Neuronal stem cell (in vitro differentiated cells): ENCODE measurements around the gene VMO1.

ENCODE experiments used
- DNase-seq: peaks from one replicate; pipeline ENCODE4 v3.0.0-alpha.2; 2013; ENCODE audit warnings: low spot score
- H2AFZ ChIP-seq: one replicate; pipeline ENCODE4 v1.6.1; 2013; ENCODE audit warnings: mild to moderate bottlenecking, low read length, inconsistent platforms
- H2AK5ac ChIP-seq: 2 replicates; pipeline ENCODE4 v1.6.1; 2013; ENCODE audit warnings: low read depth, mild to moderate bottlenecking, inconsistent platforms, low read length, moderate library complexity, mixed read lengths
- H2BK120ac ChIP-seq: 2 replicates; pipeline ENCODE4 v1.6.1; 2013; ENCODE audit warnings: low read depth, mild to moderate bottlenecking, inconsistent platforms, low read length, moderate library complexity, mixed read lengths
- H2BK12ac ChIP-seq: one replicate; pipeline ENCODE4 v1.6.1; 2013; ENCODE audit warnings: low read length, inconsistent platforms
- H2BK15ac ChIP-seq: 2 replicates; pipeline ENCODE4 v1.6.1; 2013; ENCODE audit warnings: mild to moderate bottlenecking, low read length, inconsistent platforms, mixed read lengths
- H2BK5ac ChIP-seq: one replicate; pipeline ENCODE4 v1.6.1; 2013; ENCODE audit warnings: inconsistent platforms, mild to moderate bottlenecking, low read length, moderate library complexity
- H3K14ac ChIP-seq: one replicate; pipeline ENCODE4 v1.6.1; 2013; ENCODE audit warnings: low read length, inconsistent platforms
- H3K18ac ChIP-seq: 2 replicates; pipeline ENCODE4 v1.6.1; 2013; ENCODE audit warnings: low read length, inconsistent platforms
- H3K23ac ChIP-seq: 2 replicates; pipeline ENCODE4 v1.6.1; 2013; ENCODE audit warnings: low read depth, mild to moderate bottlenecking, mixed read lengths, low read length, inconsistent platforms; ENCODE audit not compliant: poor library complexity
- H3K27ac ChIP-seq: replicated peaks from 3 replicates; pipeline ENCODE4 v1.5.1; 2013; ENCODE audit warnings: low read length, inconsistent platforms
- H3K27me3 ChIP-seq, 3 experiments: 2 replicates each; pipeline ENCODE4 v1.6.1; 2013; ENCODE audit warnings: low read length in 3 of 3, mild to moderate bottlenecking in 2 of 3, inconsistent platforms in 1 of 3, low read depth in 1 of 3, mixed read lengths in 1 of 3, moderate library complexity in 1 of 3; ENCODE audit not compliant: control insufficient read depth in 3 of 3, insufficient read depth in 3 of 3
- H3K36me3 ChIP-seq, 2 donors: replicated peaks in 1 of 2; 2 replicates each; pipeline ENCODE4 v1.6.1; 2013; ENCODE audit warnings: low read length in 2 of 2; ENCODE audit not compliant: control insufficient read depth in 2 of 2, insufficient read depth in 2 of 2
- H3K4ac ChIP-seq: 2 replicates; pipeline ENCODE4 v1.6.1; 2013; ENCODE audit warnings: inconsistent platforms, mild to moderate bottlenecking, low read length, moderate library complexity
- H3K4me1 ChIP-seq, 2 donors: 1 replicate in 1 of 2; 2 replicates in 1 of 2; pipeline ENCODE4 v1.6.1; 2013; ENCODE audit warnings: low read length in 2 of 2, low read depth in 1 of 2; ENCODE audit not compliant: control insufficient read depth in 2 of 2, insufficient read depth in 1 of 2
- H3K4me2 ChIP-seq: one replicate; pipeline ENCODE4 v1.6.1; 2013; ENCODE audit warnings: mild to moderate bottlenecking, low read length, inconsistent platforms; ENCODE audit not compliant: insufficient read depth, poor library complexity, severe bottlenecking
- H3K4me3 ChIP-seq, 2 donors: 2 replicates each; pipeline ENCODE4 v1.5.1; 2013; ENCODE audit warnings: low read length in 2 of 2, mild to moderate bottlenecking in 2 of 2, inconsistent platforms in 1 of 2, moderate library complexity in 1 of 2
- H3K79me1 ChIP-seq: one replicate; pipeline ENCODE4 v1.6.1; 2013; ENCODE audit warnings: low read depth, mild to moderate bottlenecking, inconsistent platforms, low read length, moderate library complexity
- H3K9ac ChIP-seq: one replicate; pipeline ENCODE4 v1.6.1; 2013; ENCODE audit warnings: mild to moderate bottlenecking, low read depth, low read length, inconsistent platforms; ENCODE audit not compliant: poor library complexity
- H3K9me3 ChIP-seq, 2 donors: replicated peaks in 1 of 2; 2 replicates each; pipeline versions ENCODE3 to v1.6.1; 2013; ENCODE audit warnings: low read length in 2 of 2, mild to moderate bottlenecking in 2 of 2, inconsistent platforms in 1 of 2, low read depth in 1 of 2, mixed read lengths in 1 of 2, moderate library complexity in 1 of 2; ENCODE audit not compliant: control insufficient read depth in 2 of 2, insufficient read depth in 1 of 2
- H4K8ac ChIP-seq: one replicate; pipeline ENCODE4 v1.6.1; 2013; ENCODE audit warnings: low read depth, mild to moderate bottlenecking, inconsistent platforms, low read length, moderate library complexity
- H4K91ac ChIP-seq: one replicate; pipeline ENCODE4 v1.6.1; 2013; ENCODE audit warnings: low read length, low read depth, mild to moderate bottlenecking, inconsistent platforms; ENCODE audit not compliant: poor library complexity
- WGBS, 2 donors: extraction: QIAGEN DNeasy Blood & Tissue Kit; methylation state at CpG; one replicate each; pipeline ENCODE4 v1.1.7; 2013; ENCODE audit warnings: missing lambda C conversion rate in 2 of 2, mixed read lengths in 1 of 2; ENCODE audit not compliant: insufficient read length in 2 of 2, insufficient replicate concordance in 1 of 2; ENCODE audit errors: extremely low coverage in 2 of 2; 5-methylcytosine and 5-hydroxymethylcytosine counted together

The VMO1 gene

GRCh38 chr17:4753392-4753791 is 32.8 kb downstream of the VMO1 start:
- H3K9me3 ChIP-seq: no peaks in the 10 kb centered on the region
- no peak overlapping the region for H2AFZ ChIP-seq
- no peak overlapping the region for H2BK12ac ChIP-seq
- no peak overlapping the region for H2BK120ac ChIP-seq
- no CpG with 5 or more reads among the region's 1 CpG for WGBS, 2 donors
- H3K27ac ChIP-seq: no peak overlapping the region
- DNase-seq: no peak
- H3K79me1 ChIP-seq: no peaks in the 10 kb centered on the region
- no peak overlapping the region for H4K91ac ChIP-seq
- no peaks in the 10 kb centered on the region for H3K36me3 ChIP-seq
- no peak overlapping the region for H2BK15ac ChIP-seq
- no peak overlapping the region for H3K9ac ChIP-seq
- H3K4me3 ChIP-seq: no peak overlapping the region
- peaks cover 0 to 29% (median 0%) of the 10 kb centered on the region in 3 experiments for H3K27me3 ChIP-seq
- H3K4me1 ChIP-seq: no peaks in the 10 kb centered on the region
- no peak overlapping the region for H2BK5ac ChIP-seq
- H4K8ac ChIP-seq: no peak overlapping the region
- no peak overlapping the region for H3K14ac ChIP-seq
- H3K4ac ChIP-seq: no peak overlapping the region
- no peak overlapping the region for H3K4me2 ChIP-seq
- no peak overlapping the region for H3K18ac ChIP-seq
- no peak overlapping the region for H2AK5ac ChIP-seq
- H3K23ac ChIP-seq: no peak overlapping the region

GRCh38 chr17:4751932-4752331 is 34.2 kb downstream of the VMO1 start:
- Histone ChIP-seq H3K9ac (no peak overlapping the region), H4K91ac (no peak overlapping the region), H3K4me3 (no peak overlapping the region)

GRCh38 chr17:4750606-4751005 is 35.6 kb downstream of the VMO1 start:
- Histone ChIP-seq H3K9me3 (no peaks in the 10 kb centered on the region), H3K9ac (no peak overlapping the region), H3K27ac (no peak overlapping the region), H3K27me3 (peaks cover 0 to 32% (median 0%) of the 10 kb centered on the region in 3 experiments), H2AFZ (no peak overlapping the region), H3K4me1 (no peaks in the 10 kb centered on the region), H3K79me1 (no peaks in the 10 kb centered on the region), H2BK15ac (no peak overlapping the region), H2BK12ac (no peak overlapping the region), H2BK120ac (no peak overlapping the region), H3K4me3 (no peak overlapping the region), H4K91ac (no peak overlapping the region), H3K18ac (no peak overlapping the region), H3K36me3 (no peaks in the 10 kb centered on the region), H3K23ac (no peak overlapping the region), H3K4ac (no peak overlapping the region), H3K4me2 (no peak overlapping the region), H4K8ac (no peak overlapping the region), H3K14ac (no peak overlapping the region), H2AK5ac (no peak overlapping the region), H2BK5ac (no peak overlapping the region)
- WGBS, 2 donors: no CpG with 5 or more reads among the region's 3 CpGs
- no peak for DNase-seq

More at GRCh38 chr17:4751932-4752331, 34.2 kb downstream of the VMO1 start:
- no peak overlapping the region for H2BK120ac ChIP-seq
- no peak overlapping the region for H2AK5ac ChIP-seq
- no peak overlapping the region for H2BK15ac ChIP-seq
- no peaks in the 10 kb centered on the region for H3K4me1 ChIP-seq
- H3K79me1 ChIP-seq: no peaks in the 10 kb centered on the region
- no peak overlapping the region for H4K8ac ChIP-seq
- no peak overlapping the region for H3K14ac ChIP-seq
- no peak overlapping the region for H3K4ac ChIP-seq
- peaks cover 0 to 21% (median 0%) of the 10 kb centered on the region in 3 experiments for H3K27me3 ChIP-seq
- H2BK5ac ChIP-seq: no peak overlapping the region
- no peak overlapping the region for H2BK12ac ChIP-seq
- WGBS, 2 donors: no CpG with 5 or more reads among the region's 5 CpGs
- H2AFZ ChIP-seq: no peak overlapping the region
- H3K18ac ChIP-seq: no peak overlapping the region
- DNase-seq: no peak
- H3K9me3 ChIP-seq: no peaks in the 10 kb centered on the region
- H3K36me3 ChIP-seq: no peaks in the 10 kb centered on the region
- no peak overlapping the region for H3K4me2 ChIP-seq
- H3K23ac ChIP-seq: no peak overlapping the region
- no peak overlapping the region for H3K27ac ChIP-seq

GRCh38 chr17:4748686-4749085 is 37.5 kb downstream of the VMO1 start:
- H4K91ac ChIP-seq: no peak overlapping the region
- no peaks in the 10 kb centered on the region for H3K9me3 ChIP-seq
- H3K27me3 ChIP-seq: peaks cover 0 to 41% (median 17%) of the 10 kb centered on the region in 3 experiments
- no peak overlapping the region for H3K9ac ChIP-seq
- H3K79me1 ChIP-seq: peaks cover 2% of the 10 kb centered on the region
- no peak overlapping the region for H2BK5ac ChIP-seq
- no peak overlapping the region for H3K14ac ChIP-seq
- no peak overlapping the region for H3K4ac ChIP-seq
- no peak for DNase-seq
- no peak overlapping the region for H2AFZ ChIP-seq
- H3K36me3 ChIP-seq: no peaks in the 10 kb centered on the region
- H3K4me3 ChIP-seq: peak overlapping the region in 1 of 2 donors; percentile 60
- no peak overlapping the region for H3K23ac ChIP-seq
- peaks cover 3 to 4% of the 10 kb centered on the region in 2 donors for H3K4me1 ChIP-seq
- H3K4me2 ChIP-seq: no peak overlapping the region
- H3K18ac ChIP-seq: no peak overlapping the region
- H2BK15ac ChIP-seq: no peak overlapping the region
- no peak overlapping the region for H3K27ac ChIP-seq
- no CpG with 5 or more reads among the region's 4 CpGs for WGBS, 2 donors
- no peak overlapping the region for H2AK5ac ChIP-seq
- no peak overlapping the region for H4K8ac ChIP-seq
- no peak overlapping the region for H2BK12ac ChIP-seq
- no peak overlapping the region for H2BK120ac ChIP-seq
